ENCODE measurements around the gene ZNRD2.

ZNRD2 gene

DNA sequence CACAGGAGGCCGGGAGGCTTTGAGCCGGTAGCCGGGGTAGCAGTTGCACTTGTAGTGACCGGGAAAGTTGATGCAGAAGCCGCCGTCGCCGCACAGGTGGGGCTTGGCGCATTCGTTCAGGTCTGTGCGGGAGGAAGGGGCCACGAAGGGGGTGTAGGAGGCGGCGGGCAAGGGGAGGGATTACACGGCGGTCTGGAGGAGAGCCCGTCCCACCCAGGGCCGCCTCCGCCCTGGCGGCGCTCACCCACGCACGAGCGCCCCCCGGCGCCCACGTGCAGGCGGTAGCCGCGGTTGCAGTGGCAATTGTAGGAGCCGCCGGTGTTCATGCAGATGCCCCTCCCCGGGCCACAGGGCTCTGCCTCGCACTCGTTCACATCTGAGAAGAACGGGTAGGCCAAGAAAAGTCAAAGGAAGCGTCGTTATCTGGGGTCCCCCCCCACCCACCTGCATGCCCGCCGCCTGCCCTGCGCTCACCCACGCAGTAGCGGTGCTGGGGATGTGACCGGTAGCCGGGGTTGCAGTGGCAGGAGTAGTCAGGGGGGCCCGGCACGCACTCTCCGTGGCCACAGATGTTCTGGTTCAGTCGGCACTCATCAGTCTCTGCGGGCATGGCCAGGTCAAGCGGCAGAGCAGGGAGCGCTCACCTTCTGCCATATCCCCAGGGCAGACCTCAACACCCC, 22.7 kb upstream of the ZNRD2 start:
- Histone ChIP-seq H3K27ac (ENCODE audit: extremely low read depth, low read depth, low read length) (no peak overlapping the region), H3K9me3 (ENCODE audit: control insufficient read depth, insufficient read depth, low read depth, low read length) (no peaks in the 10 kb centered on the region), H3K4me3 (ENCODE audit: low read depth, low read length) (no peak overlapping the region), H3K4me1 (ENCODE audit: control insufficient read depth, insufficient read depth, low read length) (no peaks in the 10 kb centered on the region; the same call in 1 of the 2 replicates), H3K36me3 (ENCODE audit: control insufficient read depth in 2 of 2, insufficient read depth in 1 of 2, low read length in 2 of 2) (peaks cover 5 to 84% of the 10 kb centered on the region in 2 experiments; a peak in 2 of 3 replicates)
- ChIA-PET POLR2A (interaction anchor here (1.2 to 3.0 kb wide), 5 partner anchors 9 to 25 kb away, joined by 5 to 14 read pairs (median 9); partner anchors contain the start of genes FAM89B, LTBP3 and ZNRD2), CTCF (interaction anchor here (1.9 to 2.1 kb wide), 2 partner anchors 23 to 46 kb away, joined by 7 to 11 read pairs; partner anchors contain the start of gene ZNRD2)
- no peak for TF ChIP-seq ZNF529 (tag by site-specific recombination; IDR thresholded peaks at IDR 0.05; ENCODE audit: insufficient replicate concordance)
- TF ChIP-seq, protein P1, sequence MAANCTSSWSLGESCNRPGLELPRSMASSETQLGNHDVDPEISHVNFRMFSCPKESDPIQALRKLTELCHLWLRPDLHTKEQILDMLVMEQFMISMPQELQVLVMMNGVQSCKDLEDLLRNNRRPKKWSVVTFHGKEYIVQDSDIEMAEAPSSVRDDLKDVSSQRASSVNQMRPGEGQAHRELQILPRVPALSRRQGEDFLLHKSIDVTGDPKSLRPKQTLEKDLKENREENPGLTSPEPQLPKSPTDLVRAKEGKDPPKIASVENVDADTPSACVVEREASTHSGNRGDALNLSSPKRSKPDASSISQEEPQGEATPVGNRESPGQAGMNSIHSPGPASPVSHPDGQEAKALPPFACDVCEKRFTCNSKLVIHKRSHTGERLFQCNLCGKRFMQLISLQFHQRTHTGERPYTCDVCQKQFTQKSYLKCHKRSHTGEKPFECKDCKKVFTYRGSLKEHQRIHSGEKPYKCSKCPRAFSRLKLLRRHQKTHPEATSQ (tag by site-specific recombination; IDR thresholded peaks at IDR 0.05): no peak
- no peak for TF ChIP-seq ZNF473 (tag by site-specific recombination; IDR thresholded peaks at IDR 0.05)
- TF ChIP-seq ZNF112 (tag by site-specific recombination; IDR thresholded peaks at IDR 0.05): no peak
- TF ChIP-seq ZEB2 (tag by site-specific recombination; IDR thresholded peaks at IDR 0.05): no peak
- TF ChIP-seq ZNF660 (tag by site-specific recombination; IDR thresholded peaks at IDR 0.05): no peak
- TF ChIP-seq HOXC10 (CRISPR knock-in tag; IDR thresholded peaks at IDR 0.05): no peak
- TF ChIP-seq ZNF561 (tag by site-specific recombination; IDR thresholded peaks at IDR 0.05; ENCODE audit: borderline replicate concordance): no peak
- TF ChIP-seq KLF7 (tag by site-specific recombination; IDR thresholded peaks at IDR 0.05; ENCODE audit: borderline replicate concordance): no peak
- no peak for TF ChIP-seq OVOL3 (tag by site-specific recombination; IDR thresholded peaks at IDR 0.05)
- TF ChIP-seq SCRT2 (tag by site-specific recombination; IDR thresholded peaks at IDR 0.05): no peak
- TF ChIP-seq, protein P2, sequence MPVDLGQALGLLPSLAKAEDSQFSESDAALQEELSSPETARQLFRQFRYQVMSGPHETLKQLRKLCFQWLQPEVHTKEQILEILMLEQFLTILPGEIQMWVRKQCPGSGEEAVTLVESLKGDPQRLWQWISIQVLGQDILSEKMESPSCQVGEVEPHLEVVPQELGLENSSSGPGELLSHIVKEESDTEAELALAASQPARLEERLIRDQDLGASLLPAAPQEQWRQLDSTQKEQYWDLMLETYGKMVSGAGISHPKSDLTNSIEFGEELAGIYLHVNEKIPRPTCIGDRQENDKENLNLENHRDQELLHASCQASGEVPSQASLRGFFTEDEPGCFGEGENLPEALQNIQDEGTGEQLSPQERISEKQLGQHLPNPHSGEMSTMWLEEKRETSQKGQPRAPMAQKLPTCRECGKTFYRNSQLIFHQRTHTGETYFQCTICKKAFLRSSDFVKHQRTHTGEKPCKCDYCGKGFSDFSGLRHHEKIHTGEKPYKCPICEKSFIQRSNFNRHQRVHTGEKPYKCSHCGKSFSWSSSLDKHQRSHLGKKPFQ (tag by site-specific recombination; IDR thresholded peaks at IDR 0.05): no peak
- TF ChIP-seq, protein P3, sequence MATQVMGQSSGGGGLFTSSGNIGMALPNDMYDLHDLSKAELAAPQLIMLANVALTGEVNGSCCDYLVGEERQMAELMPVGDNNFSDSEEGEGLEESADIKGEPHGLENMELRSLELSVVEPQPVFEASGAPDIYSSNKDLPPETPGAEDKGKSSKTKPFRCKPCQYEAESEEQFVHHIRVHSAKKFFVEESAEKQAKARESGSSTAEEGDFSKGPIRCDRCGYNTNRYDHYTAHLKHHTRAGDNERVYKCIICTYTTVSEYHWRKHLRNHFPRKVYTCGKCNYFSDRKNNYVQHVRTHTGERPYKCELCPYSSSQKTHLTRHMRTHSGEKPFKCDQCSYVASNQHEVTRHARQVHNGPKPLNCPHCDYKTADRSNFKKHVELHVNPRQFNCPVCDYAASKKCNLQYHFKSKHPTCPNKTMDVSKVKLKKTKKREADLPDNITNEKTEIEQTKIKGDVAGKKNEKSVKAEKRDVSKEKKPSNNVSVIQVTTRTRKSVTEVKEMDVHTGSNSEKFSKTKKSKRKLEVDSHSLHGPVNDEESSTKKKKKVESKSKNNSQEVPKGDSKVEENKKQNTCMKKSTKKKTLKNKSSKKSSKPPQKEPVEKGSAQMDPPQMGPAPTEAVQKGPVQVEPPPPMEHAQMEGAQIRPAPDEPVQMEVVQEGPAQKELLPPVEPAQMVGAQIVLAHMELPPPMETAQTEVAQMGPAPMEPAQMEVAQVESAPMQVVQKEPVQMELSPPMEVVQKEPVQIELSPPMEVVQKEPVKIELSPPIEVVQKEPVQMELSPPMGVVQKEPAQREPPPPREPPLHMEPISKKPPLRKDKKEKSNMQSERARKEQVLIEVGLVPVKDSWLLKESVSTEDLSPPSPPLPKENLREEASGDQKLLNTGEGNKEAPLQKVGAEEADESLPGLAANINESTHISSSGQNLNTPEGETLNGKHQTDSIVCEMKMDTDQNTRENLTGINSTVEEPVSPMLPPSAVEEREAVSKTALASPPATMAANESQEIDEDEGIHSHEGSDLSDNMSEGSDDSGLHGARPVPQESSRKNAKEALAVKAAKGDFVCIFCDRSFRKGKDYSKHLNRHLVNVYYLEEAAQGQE (tag by site-specific recombination; IDR thresholded peaks at IDR 0.05): no peak
- no peak for TF ChIP-seq ZNF114 (tag by site-specific recombination; IDR thresholded peaks at IDR 0.05)
- no peak for TF ChIP-seq ZNF623 (tag by site-specific recombination; IDR thresholded peaks at IDR 0.05)
- no peak for TF ChIP-seq ZNF221 (tag by site-specific recombination; IDR thresholded peaks at IDR 0.05; ENCODE audit: borderline replicate concordance)
- TF ChIP-seq ZNF138 (tag by site-specific recombination; IDR thresholded peaks at IDR 0.05; ENCODE audit: borderline replicate concordance): no peak
- TF ChIP-seq, protein P4, sequence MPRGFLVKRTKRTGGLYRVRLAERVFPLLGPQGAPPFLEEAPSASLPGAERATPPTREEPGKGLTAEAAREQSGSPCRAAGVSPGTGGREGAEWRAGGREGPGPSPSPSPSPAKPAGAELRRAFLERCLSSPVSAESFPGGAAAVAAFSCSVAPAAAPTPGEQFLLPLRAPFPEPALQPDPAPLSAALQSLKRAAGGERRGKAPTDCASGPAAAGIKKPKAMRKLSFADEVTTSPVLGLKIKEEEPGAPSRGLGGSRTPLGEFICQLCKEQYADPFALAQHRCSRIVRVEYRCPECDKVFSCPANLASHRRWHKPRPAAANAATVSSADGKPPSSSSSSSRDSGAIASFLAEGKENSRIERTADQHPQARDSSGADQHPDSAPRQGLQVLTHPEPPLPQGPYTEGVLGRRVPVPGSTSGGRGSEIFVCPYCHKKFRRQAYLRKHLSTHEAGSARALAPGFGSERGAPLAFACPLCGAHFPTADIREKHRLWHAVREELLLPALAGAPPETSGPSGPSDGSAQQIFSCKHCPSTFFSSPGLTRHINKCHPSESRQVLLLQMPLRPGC (tag by site-specific recombination; IDR thresholded peaks at IDR 0.05): no peak
- TF ChIP-seq, protein P5, sequence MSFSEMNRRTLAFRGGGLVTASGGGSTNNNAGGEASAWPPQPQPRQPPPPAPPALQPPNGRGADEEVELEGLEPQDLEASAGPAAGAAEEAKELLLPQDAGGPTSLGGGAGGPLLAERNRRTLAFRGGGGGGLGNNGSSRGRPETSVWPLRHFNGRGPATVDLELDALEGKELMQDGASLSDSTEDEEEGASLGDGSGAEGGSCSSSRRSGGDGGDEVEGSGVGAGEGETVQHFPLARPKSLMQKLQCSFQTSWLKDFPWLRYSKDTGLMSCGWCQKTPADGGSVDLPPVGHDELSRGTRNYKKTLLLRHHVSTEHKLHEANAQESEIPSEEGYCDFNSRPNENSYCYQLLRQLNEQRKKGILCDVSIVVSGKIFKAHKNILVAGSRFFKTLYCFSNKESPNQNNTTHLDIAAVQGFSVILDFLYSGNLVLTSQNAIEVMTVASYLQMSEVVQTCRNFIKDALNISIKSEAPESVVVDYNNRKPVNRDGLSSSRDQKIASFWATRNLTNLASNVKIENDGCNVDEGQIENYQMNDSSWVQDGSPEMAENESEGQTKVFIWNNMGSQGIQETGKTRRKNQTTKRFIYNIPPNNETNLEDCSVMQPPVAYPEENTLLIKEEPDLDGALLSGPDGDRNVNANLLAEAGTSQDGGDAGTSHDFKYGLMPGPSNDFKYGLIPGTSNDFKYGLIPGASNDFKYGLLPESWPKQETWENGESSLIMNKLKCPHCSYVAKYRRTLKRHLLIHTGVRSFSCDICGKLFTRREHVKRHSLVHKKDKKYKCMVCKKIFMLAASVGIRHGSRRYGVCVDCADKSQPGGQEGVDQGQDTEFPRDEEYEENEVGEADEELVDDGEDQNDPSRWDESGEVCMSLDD (tag by site-specific recombination; IDR thresholded peaks at IDR 0.05): no peak
